HG03378 (cell line): ENCODE data around the gene PRSS50.
"Not testable (repeated sequence)": the region's sequence is repeated elsewhere in the genome, so short reads cannot be mapped to it uniquely, and the experiment has no call there.

ENCODE experiments used
- ATAC-seq: cut with Tn5 transposase; IDR thresholded peaks from one replicate; pipeline ENCODE4 v1.9.1; 2021; ENCODE audit warnings: mild to moderate bottlenecking, moderate library complexity; ENCODE audit not compliant: unreplicated experiment

Gene PRSS50

DNA sequence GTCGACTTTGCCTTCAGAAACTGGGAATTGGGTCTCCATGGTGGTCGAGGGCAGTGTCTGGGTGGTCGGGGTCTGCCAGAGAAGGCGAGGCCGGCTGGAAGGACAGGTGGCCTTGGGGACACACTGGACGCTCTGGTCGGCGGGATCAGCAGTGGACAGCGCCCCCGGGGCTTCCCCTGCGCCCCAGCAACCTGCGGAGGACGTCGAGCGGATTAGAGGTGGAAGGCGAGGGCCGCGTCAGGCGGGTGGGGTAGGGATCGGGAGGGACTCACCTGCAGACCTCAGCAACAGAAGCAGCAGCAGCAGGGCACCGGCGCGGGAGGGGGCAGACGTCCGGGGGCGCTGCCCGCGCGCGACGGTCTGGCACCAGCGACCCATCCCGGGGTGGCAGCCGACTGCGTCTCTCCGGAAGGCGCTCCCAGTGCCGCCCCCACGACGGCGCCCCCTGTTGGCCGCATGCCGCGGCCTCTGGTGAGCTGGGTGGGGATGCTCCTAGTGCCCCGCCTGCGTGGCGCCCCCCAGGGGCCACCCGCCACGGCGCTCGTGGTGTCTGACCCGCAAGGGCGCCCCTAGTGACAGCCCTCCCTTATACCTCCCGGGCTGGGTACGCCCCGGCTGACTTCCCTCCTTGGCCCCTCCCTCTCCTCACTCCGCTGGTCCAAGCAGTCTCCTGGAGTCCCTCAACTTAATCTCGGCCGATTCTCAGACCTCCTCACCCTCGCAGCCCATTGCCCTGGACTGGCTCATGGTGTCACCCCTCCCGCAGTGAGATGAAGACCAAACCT, at the start of gene PRSS50:
TSS of gene PRSS50 (minus strand) at position 423 of the 785 bp plus-strand sequence. CDS start at position 378, 45 bp downstream.
- ATAC-seq: no peak

DNA sequence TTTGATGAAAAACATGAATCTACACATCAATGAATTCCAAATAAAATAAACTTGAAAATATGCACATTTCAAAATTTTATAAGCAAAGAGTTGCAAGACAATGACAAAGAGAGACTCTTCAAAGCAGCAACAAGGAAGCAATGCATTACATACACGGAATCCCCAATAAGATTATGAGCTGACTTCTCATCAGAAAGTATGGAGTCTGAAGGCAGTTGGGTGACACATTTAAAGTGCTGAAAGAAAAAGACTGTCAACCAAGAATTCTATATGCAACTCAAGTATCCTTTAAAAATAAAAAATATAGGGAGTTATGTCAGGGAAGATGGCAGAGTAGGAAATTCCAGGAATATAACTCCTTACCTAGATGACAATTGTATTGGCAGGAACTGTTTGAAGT, 46.5 kb upstream of the PRSS50 start:
- ATAC-seq: no peak

DNA sequence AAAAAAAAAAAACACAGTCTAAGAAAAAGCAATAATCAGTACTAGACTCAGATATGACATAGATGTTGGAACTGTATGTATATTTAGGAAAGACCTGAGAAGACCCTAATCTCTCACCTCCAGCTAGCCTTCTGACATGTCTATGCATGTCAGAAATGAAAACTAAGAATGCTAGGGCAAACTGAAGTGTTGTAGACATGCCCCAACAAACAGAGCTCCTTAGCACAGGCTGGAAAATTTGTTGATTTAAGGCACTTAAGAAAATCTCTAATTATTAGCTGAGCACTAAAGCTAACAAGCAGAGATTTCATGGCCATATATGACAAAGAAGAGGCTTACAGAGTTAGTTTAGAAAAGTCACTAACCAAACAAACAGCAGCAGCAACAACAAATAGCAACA, 45.5 kb upstream of the PRSS50 start:
- ATAC-seq: no peak

DNA sequence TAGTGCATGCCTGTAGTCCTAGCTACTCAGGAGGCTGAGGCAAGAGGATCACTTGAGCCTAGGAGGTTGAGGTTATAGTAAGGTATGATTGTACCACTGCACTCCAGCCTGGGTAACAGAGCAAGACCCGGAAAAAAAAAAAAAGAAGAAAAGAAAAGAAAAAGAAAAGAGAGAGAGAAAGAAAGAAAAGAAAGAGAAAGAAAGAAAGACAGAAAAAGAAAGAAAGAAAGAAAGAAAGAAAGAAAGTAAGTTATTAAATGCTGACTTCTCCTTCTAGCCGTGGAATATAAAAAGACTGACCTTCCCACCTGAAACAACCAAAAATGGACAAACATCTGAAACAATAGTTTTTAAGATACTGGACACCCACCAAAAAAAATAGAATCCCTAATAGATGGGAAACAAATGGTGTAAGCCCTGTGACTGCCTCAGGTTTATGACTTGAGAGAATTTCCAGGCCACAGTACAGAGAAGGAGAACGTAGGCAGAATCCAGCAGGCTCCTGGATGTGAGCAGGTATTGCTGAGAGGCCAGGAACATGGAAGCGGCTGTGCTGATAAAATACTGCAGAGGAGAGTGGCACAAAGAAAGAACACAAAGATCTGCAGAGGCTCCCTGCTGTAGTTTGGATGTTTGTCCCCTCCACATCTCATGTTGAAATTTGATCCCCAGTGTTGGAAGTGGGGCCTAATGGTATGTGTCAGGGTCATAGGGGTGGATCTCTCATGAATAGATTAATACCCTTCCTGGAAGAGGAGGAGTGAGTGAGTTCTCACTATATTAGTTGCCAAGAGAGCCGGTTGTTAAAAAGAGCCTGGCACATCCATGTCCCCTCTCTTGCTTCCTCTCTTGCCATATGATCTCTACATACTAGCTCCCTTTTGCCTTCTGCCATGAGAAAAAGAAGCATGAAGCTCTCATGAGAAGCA, 41.8 kb upstream of the PRSS50 start:
- ATAC-seq: no peak

DNA sequence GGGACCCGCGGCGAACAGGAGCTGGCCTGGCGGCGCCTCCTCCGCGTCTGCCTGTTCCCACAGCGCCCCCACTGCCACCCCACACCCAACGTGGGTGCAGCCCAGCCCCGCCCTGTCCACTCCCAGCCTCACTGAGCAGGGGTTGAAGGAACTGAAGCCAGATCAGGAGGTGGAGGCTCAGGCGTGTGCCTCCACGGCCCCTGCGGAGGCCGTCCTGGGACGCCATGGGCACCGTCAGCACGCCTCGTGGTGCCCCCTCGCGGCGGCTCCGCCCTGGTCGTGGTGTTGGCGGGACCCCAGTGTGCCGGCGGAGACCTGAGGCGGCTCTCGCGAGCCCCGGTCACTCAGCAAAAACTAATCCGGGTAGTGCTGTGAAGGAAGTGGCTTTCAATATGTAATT, 39.0 kb upstream of the PRSS50 start:
- ATAC-seq: no peak

- no peak for ATAC-seq
Measured at GRCh38 chr3:46755646-46756045, 38.0 kb upstream of the PRSS50 start.

- ATAC-seq: not testable (repeated sequence)
Measured at GRCh38 chr3:46753127-46753526, 35.5 kb upstream of the PRSS50 start.

DNA sequence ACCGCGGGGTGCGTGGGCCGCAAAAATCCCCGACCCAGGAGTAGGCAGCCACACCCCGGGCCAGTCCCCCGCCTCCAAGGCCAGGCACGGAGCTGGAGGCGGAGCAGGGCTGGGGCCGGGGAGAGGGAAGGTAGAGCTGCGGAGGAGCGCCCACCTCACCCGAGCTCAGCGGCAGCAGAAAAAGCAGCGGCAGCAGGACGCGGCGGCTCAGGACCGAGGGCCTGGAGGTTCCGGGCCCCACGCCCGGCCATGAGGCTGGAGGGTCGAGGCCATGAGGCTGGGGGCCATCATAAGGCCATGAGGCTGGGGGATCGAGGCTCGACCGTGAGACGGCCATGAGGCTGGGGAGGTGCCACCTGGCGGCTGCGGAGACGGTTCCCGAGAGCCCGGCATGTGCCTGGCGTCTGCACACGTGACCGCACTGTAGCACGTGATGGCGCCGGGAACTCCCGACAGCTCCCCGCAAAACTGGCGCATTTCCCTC, 32.9 kb upstream of the PRSS50 start:
- no peak for ATAC-seq

GRCh38 chr3:46749129-46749528, 31.5 kb upstream of the PRSS50 start:
- no peak for ATAC-seq

GRCh38 chr3:46748170-46748569, 30.5 kb upstream of the PRSS50 start:
- ATAC-seq: no peak

DNA sequence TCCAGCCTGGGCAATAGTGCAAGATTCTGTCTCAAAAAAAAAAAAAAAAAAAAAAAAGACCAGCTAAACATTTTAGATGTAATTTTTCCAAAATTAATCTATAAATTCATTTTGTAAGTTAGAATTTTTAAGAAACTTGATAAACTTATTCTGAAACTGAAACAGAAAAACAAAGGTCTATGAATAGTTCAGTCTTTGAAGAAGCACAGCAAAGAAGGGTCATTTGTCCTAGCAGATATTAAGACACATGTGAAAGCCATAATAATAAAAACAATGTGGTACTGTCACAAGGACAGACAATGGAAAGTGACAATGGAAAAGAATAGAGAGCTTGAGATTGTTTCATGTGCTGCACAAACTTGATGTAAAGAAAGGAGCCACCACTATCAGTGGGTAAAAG, 29.0 kb upstream of the PRSS50 start:
- ATAC-seq: no peak

- no peak for ATAC-seq
Measured at GRCh38 chr3:46742992-46743585, 25.4 kb upstream of the PRSS50 start.

DNA sequence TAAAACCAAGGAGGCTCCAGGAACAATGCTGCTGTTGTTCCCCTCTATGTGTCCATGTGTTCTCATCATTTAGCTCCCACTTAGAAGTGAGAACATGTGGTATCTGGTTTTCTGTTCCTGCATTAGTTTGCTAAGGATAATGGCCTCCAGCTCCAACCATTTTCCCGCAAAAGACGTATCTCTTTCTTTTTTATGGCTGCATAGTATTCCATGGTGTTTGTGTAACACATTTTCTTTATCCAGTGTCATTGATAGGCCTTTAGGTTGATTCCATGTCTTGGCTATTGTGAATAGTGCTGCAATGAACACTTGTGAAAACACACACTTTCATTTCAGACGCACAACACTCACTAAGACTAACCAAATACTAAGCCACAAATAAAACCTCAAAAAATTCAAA, 21.9 kb upstream of the PRSS50 start:
- not testable (repeated sequence) for ATAC-seq

DNA sequence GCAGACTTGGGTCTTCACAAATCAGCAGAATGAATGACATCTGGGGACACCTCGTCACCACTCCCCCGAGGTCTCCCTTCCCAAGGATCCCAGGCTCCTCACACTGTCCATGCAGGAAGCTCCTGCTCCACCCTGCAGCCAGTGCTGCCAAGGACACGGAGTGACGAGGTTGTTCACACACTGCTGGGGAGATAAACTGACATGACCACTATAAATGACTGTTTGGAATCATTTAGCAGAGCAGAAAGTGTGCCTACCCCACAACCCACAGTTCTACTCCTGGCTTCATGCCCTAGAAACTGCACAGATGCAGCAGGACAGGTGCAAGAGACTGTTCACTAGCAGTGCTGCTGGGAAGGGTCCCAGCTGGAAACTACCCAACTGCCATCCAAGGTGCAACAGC, 19.7 kb upstream of the PRSS50 start:
- ATAC-seq: no peak

- no peak for ATAC-seq
Measured at GRCh38 chr3:46736006-46736872, 18.6 kb upstream of the PRSS50 start.

GRCh38 chr3:46734773-46735172, 17.1 kb upstream of the PRSS50 start:
- ATAC-seq: no peak

DNA sequence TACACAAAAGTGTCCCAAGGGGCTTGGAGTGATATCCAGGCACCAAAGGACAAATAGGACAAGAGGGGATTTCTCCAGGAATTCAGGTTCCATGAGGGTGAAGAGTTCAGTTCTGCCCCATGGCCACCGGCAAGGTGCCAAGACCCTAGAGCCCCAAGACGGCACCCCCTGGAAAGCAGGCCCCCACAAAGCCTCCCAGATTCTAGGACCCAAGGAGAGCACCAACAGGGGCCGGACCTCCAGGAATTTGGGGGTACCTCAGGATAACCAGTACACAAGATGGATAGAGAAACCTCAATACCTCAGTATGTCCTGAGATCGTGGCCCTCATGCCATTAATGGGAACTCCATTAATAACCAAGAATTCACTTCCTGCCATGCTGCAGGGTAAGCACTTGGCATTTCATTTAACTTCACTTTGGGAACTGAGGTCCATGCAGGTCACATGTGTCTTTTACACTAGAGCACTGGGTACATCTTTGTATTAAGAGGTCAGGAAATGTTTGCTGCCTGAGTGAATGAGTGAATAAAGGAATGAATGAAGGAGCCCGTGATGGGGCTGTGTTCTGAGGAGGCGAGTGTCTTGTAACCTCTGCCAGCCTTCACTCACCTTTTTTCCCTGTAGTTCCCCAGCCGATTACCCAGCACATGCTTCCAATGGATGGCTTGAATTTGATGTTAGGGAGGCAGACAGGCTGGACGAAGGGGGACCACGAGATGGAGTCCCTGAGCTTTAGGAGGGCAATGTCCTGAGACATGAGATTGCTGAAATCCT, 15.5 kb upstream of the PRSS50 start:
- no peak for ATAC-seq

DNA sequence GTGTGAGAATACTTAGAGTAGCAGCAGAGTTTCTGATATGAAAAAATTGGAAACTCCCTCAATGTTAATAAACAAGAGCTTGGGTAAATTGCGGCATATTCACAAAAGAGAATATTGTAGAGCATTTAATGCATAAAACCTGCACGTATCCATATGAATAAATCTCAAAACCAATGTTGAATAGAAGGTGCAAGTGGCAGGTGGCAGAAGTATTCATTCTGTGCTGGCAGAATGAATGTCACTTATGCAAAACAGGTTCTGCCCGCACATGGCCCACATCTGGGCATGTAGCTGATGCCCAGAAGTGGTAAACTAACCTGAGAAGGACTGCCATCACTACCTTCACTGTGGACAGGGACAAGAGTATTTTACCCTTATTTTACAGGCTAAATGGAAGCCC, 14.1 kb upstream of the PRSS50 start:
- ATAC-seq: no peak

DNA sequence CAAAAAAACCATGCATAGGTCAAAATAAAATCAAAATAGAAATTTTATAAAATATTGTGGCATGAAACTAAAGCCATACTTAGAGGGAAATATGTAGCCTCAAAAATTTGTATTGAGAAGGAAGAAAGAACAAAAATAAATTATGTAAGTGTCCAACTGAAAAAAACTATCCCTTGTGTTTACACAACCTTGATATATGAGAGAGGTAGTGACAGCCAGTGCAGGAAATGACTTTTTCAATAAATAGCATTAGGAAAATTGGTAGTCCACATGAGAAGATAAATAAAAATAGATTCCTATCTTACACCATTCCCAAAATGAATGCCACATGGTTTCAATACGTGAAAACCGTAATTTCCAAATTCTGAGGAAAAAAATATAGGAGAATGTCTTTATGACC, 13.2 kb upstream of the PRSS50 start:
- ATAC-seq: no peak

DNA sequence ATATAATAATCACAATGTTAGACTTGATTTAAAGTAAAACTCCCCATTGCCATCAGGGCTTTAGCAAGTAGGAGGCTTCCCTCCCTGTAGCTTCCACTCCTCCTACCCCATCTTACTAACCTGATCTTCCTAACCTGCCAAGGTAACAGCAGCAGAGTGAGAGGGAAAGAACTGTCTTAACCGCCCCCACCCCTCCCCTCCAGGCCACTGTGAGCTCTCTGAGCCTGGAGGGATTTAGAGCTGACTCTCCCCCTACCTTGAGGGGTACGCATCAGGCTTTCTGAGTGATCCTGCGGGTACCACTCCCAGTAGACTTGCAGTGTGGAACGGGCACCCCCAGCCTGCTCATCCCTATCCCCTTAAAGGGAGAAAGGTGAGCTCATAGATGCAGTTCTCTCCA, 11.4 kb upstream of the PRSS50 start:
- no peak for ATAC-seq
